Naive B cell (primary cell): ENCODE measurements around the gene CPT1A. TPM values are rescaled to one million over a fixed set of nuclear protein-coding genes. Genes with fewer than 3 reads are reported as not detected.

Source experiments
- ATAC-seq, 2 donors: fragments of 150-1000 bp; cut with Tn5 transposase; 2 replicates each; pipeline ENCODE4 v1.10.0; 2021; ENCODE audit warnings: low read depth in 2 of 2, mild to moderate bottlenecking in 2 of 2, moderate library complexity in 2 of 2
- DNase-seq: peaks from one replicate; pipeline ENCODE4 v3.0.0; 2022
- H3K27ac Mint-ChIP-seq, 6 donors: one replicate each; pipeline ENCODE4 v1.8.0; 2020 to 2022; ENCODE audit warnings: mild to moderate bottlenecking in 6 of 6, mixed read lengths in 6 of 6, moderate library complexity in 5 of 6, inconsistent platforms in 2 of 6
- H3K27me3 Mint-ChIP-seq, 3 donors: one replicate each; pipeline ENCODE4 v1.8.0; 2021 to 2022; ENCODE audit warnings: mixed read lengths in 3 of 3, mild to moderate bottlenecking in 1 of 3
- H3K36me3 Mint-ChIP-seq, 2 donors: one replicate each; pipeline ENCODE4 v1.8.0; 2020 to 2022; ENCODE audit warnings: mixed read lengths in 2 of 2, inconsistent platforms in 1 of 2, mild to moderate bottlenecking in 1 of 2
- H3K4me1 Mint-ChIP-seq, 3 donors: one replicate each; pipeline ENCODE4 v1.8.0; 2020 to 2022; ENCODE audit warnings: mixed read lengths in 3 of 3, inconsistent platforms in 1 of 3, mild to moderate bottlenecking in 1 of 3, moderate library complexity in 1 of 3
- H3K4me3 Mint-ChIP-seq, 8 donors: one replicate each; pipeline ENCODE4 v1.8.0; 2020 to 2022; ENCODE audit warnings: mild to moderate bottlenecking in 8 of 8, mixed read lengths in 8 of 8, moderate library complexity in 8 of 8, inconsistent platforms in 2 of 8
- H3K9me3 Mint-ChIP-seq, 7 donors: one replicate each; pipeline ENCODE4 v1.8.0; 2020 to 2022; ENCODE audit warnings: mixed read lengths in 7 of 7, mild to moderate bottlenecking in 5 of 7, inconsistent platforms in 2 of 7, moderate library complexity in 1 of 7
- polyA plus RNA-seq, 6 donors: library from polyadenylated mRNA; unstranded; fragments of 300-500 nt; fragmentation: Illumina TruSeq; gene quantifications; one replicate each; pipeline ENCODE4 v1.2.3, GENCODE V29; 2021; ENCODE audit warnings: low read depth in 6 of 6

Gene CPT1A
- polyA plus RNA-seq, 6 donors from 2014 or later, result 0.73 to 13.9 (median 3.2) TPM

GRCh38 chr11:68816917-68817419, 24.7 kb downstream of the CPT1A start:
- H3K4me1 Mint-ChIP-seq, result peaks cover 44 to 64% (median 46%) of the 10 kb centered on the region in 3 donors
- H3K4me3 Mint-ChIP-seq, result peak overlapping the region in 2 of 8 donors; percentile 15 to 75
- H3K36me3 Mint-ChIP-seq, result no peaks in the 10 kb centered on the region
- no peak for DNase-seq
- ATAC-seq, result no peak
- peak overlapping the region in 2 of 6 donors; percentile 7 to 72 for H3K27ac Mint-ChIP-seq
- no peaks in the 10 kb centered on the region for H3K9me3 Mint-ChIP-seq
- no peaks in the 10 kb centered on the region for H3K27me3 Mint-ChIP-seq

GRCh38 chr11:68816251-68816776, 25.4 kb downstream of the CPT1A start:
- no peak for DNase-seq
- Mint-ChIP-seq H3K36me3 (no peaks in the 10 kb centered on the region), H3K27me3 (no peaks in the 10 kb centered on the region), H3K27ac (peak overlapping the region in 4 of 6 donors; percentile 7 to 81 (median 41)), H3K9me3 (no peaks in the 10 kb centered on the region), H3K4me1 (peaks cover 45 to 61% (median 47%) of the 10 kb centered on the region in 3 donors), H3K4me3 (peak overlapping the region in 2 of 8 donors; percentile 1 to 15)
- ATAC-seq, result no peak

GRCh38 chr11:68813773-68814172, 27.9 kb downstream of the CPT1A start:
- peak overlapping the region in 5 of 6 donors; percentile 54 to 89 (median 82) for H3K27ac Mint-ChIP-seq
- H3K27me3 Mint-ChIP-seq, result no peaks in the 10 kb centered on the region
- H3K4me3 Mint-ChIP-seq, result peak overlapping the region in 7 of 8 donors; percentile 57 to 90 (median 85)
- ATAC-seq (peak; percentile 96 to 99), DNase-seq (peak; percentile 75)
- no peaks in the 10 kb centered on the region for H3K9me3 Mint-ChIP-seq
- H3K36me3 Mint-ChIP-seq, result no peaks in the 10 kb centered on the region
- H3K4me1 Mint-ChIP-seq, result peaks cover 37 to 55% (median 47%) of the 10 kb centered on the region in 3 donors

GRCh38 chr11:68812526-68812925, 29.2 kb downstream of the CPT1A start:
- ATAC-seq, result no peak
- peaks cover 0 to under 1% of the 10 kb centered on the region in 2 donors for H3K36me3 Mint-ChIP-seq
- H3K4me1 Mint-ChIP-seq, result peaks cover 28 to 47% (median 37%) of the 10 kb centered on the region in 3 donors
- H3K27ac Mint-ChIP-seq, result peak overlapping the region in 4 of 6 donors; percentile 40 to 90 (median 71)
- peak overlapping the region in 3 of 8 donors; percentile 37 to 57 (median 43) for H3K4me3 Mint-ChIP-seq
- DNase-seq, result no peak
- H3K9me3 Mint-ChIP-seq, result no peaks in the 10 kb centered on the region
- no peaks in the 10 kb centered on the region for H3K27me3 Mint-ChIP-seq

- Mint-ChIP-seq H3K4me3 (no peak overlapping the region), H3K4me1 (peaks cover 13 to 31% (median 13%) of the 10 kb centered on the region in 3 donors), H3K27ac (peak overlapping the region in 1 of 6 donors; percentile 63), H3K36me3 (peaks cover 0 to 7% of the 10 kb centered on the region in 2 donors), H3K27me3 (no peaks in the 10 kb centered on the region), H3K9me3 (no peaks in the 10 kb centered on the region)
- no peak for ATAC-seq
- DNase-seq, result no peak
Observed at GRCh38 chr11:68810164-68810563, 31.6 kb downstream of the CPT1A start.

GRCh38 chr11:68809506-68809905, 32.2 kb downstream of the CPT1A start:
- Mint-ChIP-seq H3K4me1 (peaks cover 13 to 25% (median 13%) of the 10 kb centered on the region in 3 donors), H3K36me3 (peaks cover 0 to 7% of the 10 kb centered on the region in 2 donors), H3K9me3 (no peaks in the 10 kb centered on the region), H3K4me3 (no peak overlapping the region), H3K27me3 (no peaks in the 10 kb centered on the region), H3K27ac (no peak overlapping the region)
- ATAC-seq (no peak), DNase-seq (no peak)

- ATAC-seq (no peak), DNase-seq (no peak)
- H3K36me3 Mint-ChIP-seq, result peaks cover 0 to 7% of the 10 kb centered on the region in 2 donors
- no peaks in the 10 kb centered on the region for H3K27me3 Mint-ChIP-seq
- no peaks in the 10 kb centered on the region for H3K9me3 Mint-ChIP-seq
- no peak overlapping the region for H3K27ac Mint-ChIP-seq
- no peak overlapping the region for H3K4me3 Mint-ChIP-seq
- H3K4me1 Mint-ChIP-seq, result peaks cover 11 to 18% (median 13%) of the 10 kb centered on the region in 3 donors
Observed at GRCh38 chr11:68808787-68809186, 32.9 kb downstream of the CPT1A start.

- Mint-ChIP-seq H3K27me3 (no peaks in the 10 kb centered on the region), H3K27ac (no peak overlapping the region), H3K4me1 (peaks cover 2 to 4% (median 3%) of the 10 kb centered on the region in 3 donors), H3K4me3 (no peak overlapping the region), H3K9me3 (no peaks in the 10 kb centered on the region), H3K36me3 (peaks cover 0 to 7% of the 10 kb centered on the region in 2 donors)
- ATAC-seq, result no peak
- no peak for DNase-seq
Observed at GRCh38 chr11:68806931-68807844, 34.5 kb downstream of the CPT1A start.

GRCh38 chr11:68804786-68805185, 36.9 kb downstream of the CPT1A start:
- DNase-seq (no peak), ATAC-seq (no peak)
- Mint-ChIP-seq H3K9me3 (no peaks in the 10 kb centered on the region), H3K4me1 (no peaks in the 10 kb centered on the region), H3K4me3 (peak overlapping the region in 1 of 8 donors; percentile 15), H3K36me3 (peaks cover 0 to 14% of the 10 kb centered on the region in 2 donors), H3K27me3 (no peaks in the 10 kb centered on the region), H3K27ac (no peak overlapping the region)

GRCh38 chr11:68803766-68804165, 38.0 kb downstream of the CPT1A start:
- H3K36me3 Mint-ChIP-seq, result peaks cover 0 to 19% of the 10 kb centered on the region in 2 donors
- no peaks in the 10 kb centered on the region for H3K9me3 Mint-ChIP-seq
- no peak overlapping the region for H3K4me3 Mint-ChIP-seq
- no peak overlapping the region for H3K27ac Mint-ChIP-seq
- H3K4me1 Mint-ChIP-seq, result no peaks in the 10 kb centered on the region
- DNase-seq (no peak), ATAC-seq (no peak)
- no peaks in the 10 kb centered on the region for H3K27me3 Mint-ChIP-seq

- no peak overlapping the region for H3K4me3 Mint-ChIP-seq
Observed at GRCh38 chr11:68798221-68798813, 43.4 kb downstream of the CPT1A start.

GRCh38 chr11:68796801-68797200, 44.9 kb downstream of the CPT1A start:
- Mint-ChIP-seq H3K27me3 (no peaks in the 10 kb centered on the region), H3K4me1 (no peaks in the 10 kb centered on the region), H3K4me3 (no peak overlapping the region), H3K9me3 (no peaks in the 10 kb centered on the region), H3K27ac (no peak overlapping the region), H3K36me3 (peaks cover 0 to 18% of the 10 kb centered on the region in 2 donors)
- no peak for DNase-seq
- no peak for ATAC-seq

More at GRCh38 chr11:68798221-68798813, 43.4 kb downstream of the CPT1A start:
- Mint-ChIP-seq H3K4me1 (no peaks in the 10 kb centered on the region), H3K27ac (no peak overlapping the region), H3K9me3 (no peaks in the 10 kb centered on the region), H3K27me3 (no peaks in the 10 kb centered on the region), H3K36me3 (peaks cover 0 to 22% of the 10 kb centered on the region in 2 donors)
- ATAC-seq, result peak in 1 of 2 donors; percentile 41
- DNase-seq, result peak; percentile 15

- ATAC-seq, result no peak
- H3K4me3 Mint-ChIP-seq, result no peak overlapping the region
- H3K4me1 Mint-ChIP-seq, result no peaks in the 10 kb centered on the region
- no peaks in the 10 kb centered on the region for H3K9me3 Mint-ChIP-seq
- peak overlapping the region in 1 of 6 donors; percentile 60 for H3K27ac Mint-ChIP-seq
- DNase-seq, result no peak
- H3K27me3 Mint-ChIP-seq, result no peaks in the 10 kb centered on the region
- peaks cover 0 to 8% of the 10 kb centered on the region in 2 donors for H3K36me3 Mint-ChIP-seq
Observed at GRCh38 chr11:68792400-68792966, 49.2 kb downstream of the CPT1A start.
